HG02884 (cell line): Measurements from ENCODE around the gene MYOF.
"Not testable (repeated sequence)": the region's sequence is repeated elsewhere in the genome, so short reads cannot be mapped to it uniquely, and the experiment has no call there.

Source experiments
- ATAC-seq: cut with Tn5 transposase; IDR thresholded peaks from one replicate; pipeline ENCODE4 v1.9.1; 2021; ENCODE audit warnings: mild to moderate bottlenecking, moderate library complexity; ENCODE audit not compliant: unreplicated experiment

The MYOF gene

GRCh38 chr10:93456480-93456879 is 25.7 kb downstream of the MYOF start:
- no peak for ATAC-seq

- no peak for ATAC-seq
Measured at GRCh38 chr10:93454736-93455135, 27.4 kb downstream of the MYOF start.

- ATAC-seq, result no peak
Measured at GRCh38 chr10:93454146-93454545, 28.0 kb downstream of the MYOF start.

GRCh38 chr10:93452143-93452542 is 30.0 kb downstream of the MYOF start:
- no peak for ATAC-seq

GRCh38 chr10:93451244-93451947 is 30.7 kb downstream of the MYOF start:
- ATAC-seq, result no peak

- ATAC-seq, result no peak
Measured at GRCh38 chr10:93447970-93448369, 34.2 kb downstream of the MYOF start.

- no peak for ATAC-seq
Measured at GRCh38 chr10:93447019-93447418, 35.1 kb downstream of the MYOF start.

GRCh38 chr10:93445978-93446720 is 36.0 kb downstream of the MYOF start:
- no peak for ATAC-seq

- no peak for ATAC-seq
Measured at GRCh38 chr10:93445097-93445960, 36.8 kb downstream of the MYOF start.

- no peak for ATAC-seq
Measured at GRCh38 chr10:93443481-93443880, 38.7 kb downstream of the MYOF start.

- not testable (repeated sequence) for ATAC-seq
Measured at GRCh38 chr10:93442721-93443120, 39.4 kb downstream of the MYOF start.

GRCh38 chr10:93440591-93441091 is 41.5 kb downstream of the MYOF start:
- no peak for ATAC-seq

GRCh38 chr10:93438613-93439253 is 43.4 kb downstream of the MYOF start:
- no peak for ATAC-seq

GRCh38 chr10:93437946-93438612 is 44.1 kb downstream of the MYOF start:
- no peak for ATAC-seq

GRCh38 chr10:93437086-93437945 is 44.8 kb downstream of the MYOF start:
- ATAC-seq, result no peak

GRCh38 chr10:93436591-93437085 is 45.5 kb downstream of the MYOF start:
- no peak for ATAC-seq

GRCh38 chr10:93435621-93436397 is 46.3 kb downstream of the MYOF start:
- no peak for ATAC-seq

- ATAC-seq, result no peak
Measured at GRCh38 chr10:93434991-93435491, 47.1 kb downstream of the MYOF start.
